Measurements from ENCODE around the gene SLC35E3.

Gene SLC35E3

DNA sequence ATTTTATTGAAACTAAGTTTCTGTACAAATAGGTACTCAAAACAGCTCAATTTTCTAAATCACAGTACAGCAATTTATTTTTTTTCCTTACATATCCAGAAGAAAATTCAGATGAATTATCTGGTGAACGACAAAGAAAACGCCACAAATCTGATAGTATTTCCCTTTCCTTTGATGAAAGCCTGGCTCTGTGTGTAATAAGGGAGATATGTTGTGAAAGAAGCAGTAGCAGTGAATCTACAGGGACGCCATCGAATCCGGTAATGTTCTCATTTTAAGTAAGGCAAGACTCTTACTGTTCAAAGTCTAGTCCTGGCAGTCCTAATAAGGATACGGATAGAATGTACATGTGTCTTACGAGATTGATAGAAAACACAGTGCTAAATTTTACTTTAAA, 82.7 kb downstream of the SLC35E3 start:
- Histone ChIP-seq H3K36me3 (replicated peaks in 1 of 2; ENCODE audit: control insufficient read depth in 2 of 2, insufficient read depth in 2 of 2, low read length in 2 of 2) (peaks cover 19 to 94% of the 10 kb centered on the region in 2 donors), H3K4me2 (ENCODE audit: insufficient read depth, low read length, poor library complexity, severe bottlenecking) (no peak overlapping the region), H2BK12ac (ENCODE audit: low read length) (no peak overlapping the region), H2BK5ac (ENCODE audit: low read length) (no peak overlapping the region), H3K9me3 (replicated peaks in 1 of 2; ENCODE audit: control insufficient read depth in 2 of 2, insufficient read depth in 1 of 2, low read depth in 1 of 2, low read length in 2 of 2) (no peaks in the 10 kb centered on the region), H3K9ac (ENCODE audit: low read depth, low read length, poor library complexity) (no peak overlapping the region), H2AK5ac (ENCODE audit: low read depth, low read length) (no peak overlapping the region), H3K14ac (ENCODE audit: low read length) (no peak overlapping the region), H3K79me1 (ENCODE audit: low read depth, low read length) (no peaks in the 10 kb centered on the region), H3K23ac (ENCODE audit: low read depth, low read length, poor library complexity) (no peak overlapping the region), H2BK120ac (ENCODE audit: low read depth, low read length) (no peak overlapping the region), H3K27ac (replicated peaks; ENCODE audit: low read length) (no peak overlapping the region), H3K4ac (ENCODE audit: low read length) (no peak overlapping the region), H3K27me3 (ENCODE audit: control insufficient read depth in 3 of 3, insufficient read depth in 3 of 3, low read depth in 1 of 3, low read length in 3 of 3) (no peaks in the 10 kb centered on the region), H2BK15ac (ENCODE audit: low read length) (no peak overlapping the region), H3K18ac (ENCODE audit: low read length) (no peak overlapping the region), H3K4me3 (ENCODE audit: low read length in 2 of 2) (no peak overlapping the region), H4K91ac (ENCODE audit: low read depth, low read length, poor library complexity) (no peak overlapping the region), H2AFZ (ENCODE audit: low read length) (no peak overlapping the region), H3K4me1 (ENCODE audit: control insufficient read depth in 2 of 2, insufficient read depth in 1 of 2, low read depth in 1 of 2, low read length in 2 of 2) (no peaks in the 10 kb centered on the region), H4K8ac (ENCODE audit: low read depth, low read length) (no peak overlapping the region)
- WGBS, 2 donors (ENCODE audit: extremely low coverage in 2 of 2, insufficient read length in 2 of 2, insufficient replicate concordance in 1 of 2): no CpG with 5 or more reads among the region's 7 CpGs
- DNase-seq (ENCODE audit: low spot score): no peak

All from neuronal stem cell (in vitro differentiated cells).